K562 (cell line): ENCODE results near the gene DYNC2H1. TPM values are rescaled to one million over a fixed set of nuclear protein-coding genes. Genes with fewer than 3 reads are reported as not detected.
A peak's percentile ranks its signal among the peaks of the same experiment; 100 is the strongest.

Experiments used
- HDAC3 ChIP-seq: fragments of 450-650 bp; IDR thresholded peaks from 2 replicates; pipeline ENCODE4 v1.6.1; 2018; ENCODE audit warnings: borderline replicate concordance, mild to moderate bottlenecking, moderate library complexity; ENCODE audit not compliant: partially characterized antibody
- HEY1 ChIP-seq: fragments of 250-450 bp; sonication (Bioruptor Pico); IDR thresholded peaks from 2 replicates; pipeline ENCODE4 v1.5.0; 2020; ENCODE audit warnings: mild to moderate bottlenecking, moderate library complexity, borderline replicate concordance
- HNRNPL ChIP-seq: fragments of 200-400 bp; formaldehyde crosslinking; IDR thresholded peaks from 2 replicates; pipeline ENCODE4 v1.6.1; 2017; ENCODE audit warnings: low read depth, mild to moderate bottlenecking, low read length
- KLF6 ChIP-seq: fragments of 250-450 bp; sonication (Bioruptor Pico); IDR thresholded peaks from 2 replicates; pipeline ENCODE4 v1.4.0; 2020; ENCODE audit warnings: mild to moderate bottlenecking, moderate library complexity, borderline replicate concordance
- MED1 ChIP-seq: sonication (generic); formaldehyde crosslinking; IDR thresholded peaks from 2 replicates; pipeline ENCODE4 v1.8.1; 2023; ENCODE audit warnings: missing genetic modification reagents, borderline replicate concordance
- NR2C1 ChIP-seq, 2 experiments: fragments of 450-650 bp; IDR thresholded peaks; 2 replicates each; pipeline ENCODE4 v1.6.1; 2017; ENCODE audit warnings: mild to moderate bottlenecking in 2 of 2, antibody characterized with exemption in 1 of 2, inconsistent platforms in 1 of 2, missing compliant biosample characterization in 1 of 2, missing genetic modification characterization in 1 of 2
- PML ChIP-seq: IDR thresholded peaks from 2 replicates; pipeline ENCODE4 v1.6.1; 2012; ENCODE audit warnings: low read length, inconsistent platforms
- POLR2H ChIP-seq: IDR thresholded peaks from 2 replicates; pipeline ENCODE4 v1.6.1; 2016; ENCODE audit warnings: missing genetic modification characterization, low read depth, mild to moderate bottlenecking, control low read depth, missing compliant biosample characterization, moderate library complexity
- POLR3A ChIP-seq: IDR thresholded peaks from 2 replicates; pipeline ENCODE4 v1.6.1; 2011; ENCODE audit warnings: borderline replicate concordance, mild to moderate bottlenecking, moderate library complexity; ENCODE audit not compliant: insufficient read length, insufficient read depth; ENCODE audit errors: extremely low read depth
- RBFOX2 ChIP-seq: fragments of 200-400 bp; formaldehyde crosslinking; IDR thresholded peaks from 2 replicates; pipeline ENCODE4 v1.6.1; 2017; ENCODE audit warnings: low read depth, mild to moderate bottlenecking, low read length, moderate library complexity
- RFX5 ChIP-seq: IDR thresholded peaks from 2 replicates; pipeline ENCODE4 v1.6.1; 2011; ENCODE audit warnings: low read depth, mild to moderate bottlenecking, improper control_type of control experiment, low read length
- SRSF3 ChIP-seq: fragments of 200-400 bp; formaldehyde crosslinking; IDR thresholded peaks from 2 replicates; pipeline ENCODE4 v1.6.1; 2016; ENCODE audit warnings: mild to moderate bottlenecking, low read length, moderate library complexity; ENCODE audit not compliant: insufficient read depth
- ZNF3 ChIP-seq: fragments of 250-450 bp; sonication (Bioruptor Pico); IDR thresholded peaks from 2 replicates; pipeline ENCODE4 v1.5.0; 2021; ENCODE audit warnings: mild to moderate bottlenecking, moderate library complexity
- polyA plus RNA-seq, 8 experiments: library from polyadenylated mRNA; depleted of rRNA in 4 of 8; stranded (reverse) in 5 of 8; unstranded in 3 of 8; fragments of >200 nt; fragmentation: Nextera tagmentation in 2 of 8; fragmentation: Illumina TruSeq in 1 of 8; extraction: Ambion mirVana in 2 of 8; extraction: Trizol in 1 of 8; gene quantifications; 2 replicates each; pipeline versions ENCODE4 v1.2.1 to v1.2.3, GENCODE V29; 2011 to 2014; ENCODE audit warnings: inconsistent platforms in 1 of 8, missing spikeins in 1 of 8
- total RNA-seq, 7 experiments: library from RNA; depleted of rRNA in 6 of 7; stranded (reverse); fragments of >200 nt in 6 of 7; fragmentation: Illumina TruSeq in 2 of 7; extraction: Trizol in 2 of 7; gene quantifications; 2 replicates each; pipeline versions ENCODE4 v1.2.1 to v1.2.3, GENCODE V29; 2011 to 2021; ENCODE audit warnings: low replicate concordance in 1 of 7
- TF ChIP-seq, protein P1 (sequence below): fragments of 450-650 bp; IDR thresholded peaks from one replicate; pipeline ENCODE4 v1.6.1; 2018; ENCODE audit warnings: mild to moderate bottlenecking, moderate library complexity; ENCODE audit not compliant: partially characterized antibody
- TF ChIP-seq, protein P2 (sequence below): fragments of 250-450 bp; sonication (Bioruptor Pico); IDR thresholded peaks from 2 replicates; pipeline ENCODE4 v1.5.0; 2021
- TF ChIP-seq, protein P3 (sequence below), 2 experiments: fragments of 450-650 bp; IDR thresholded peaks; 2 replicates each; pipeline ENCODE4 v1.6.1; 2016; ENCODE audit warnings: mild to moderate bottlenecking in 2 of 2, borderline replicate concordance in 1 of 2, low read depth in 1 of 2, moderate library complexity in 1 of 2

The DYNC2H1 gene
- total and polyA plus RNA-seq, 9 of the 15 experiments (the other 6 are each of a cell fraction or from before 2014, with no cell fraction given): 0.08 to 0.64 (median 0.20) TPM

DNA sequence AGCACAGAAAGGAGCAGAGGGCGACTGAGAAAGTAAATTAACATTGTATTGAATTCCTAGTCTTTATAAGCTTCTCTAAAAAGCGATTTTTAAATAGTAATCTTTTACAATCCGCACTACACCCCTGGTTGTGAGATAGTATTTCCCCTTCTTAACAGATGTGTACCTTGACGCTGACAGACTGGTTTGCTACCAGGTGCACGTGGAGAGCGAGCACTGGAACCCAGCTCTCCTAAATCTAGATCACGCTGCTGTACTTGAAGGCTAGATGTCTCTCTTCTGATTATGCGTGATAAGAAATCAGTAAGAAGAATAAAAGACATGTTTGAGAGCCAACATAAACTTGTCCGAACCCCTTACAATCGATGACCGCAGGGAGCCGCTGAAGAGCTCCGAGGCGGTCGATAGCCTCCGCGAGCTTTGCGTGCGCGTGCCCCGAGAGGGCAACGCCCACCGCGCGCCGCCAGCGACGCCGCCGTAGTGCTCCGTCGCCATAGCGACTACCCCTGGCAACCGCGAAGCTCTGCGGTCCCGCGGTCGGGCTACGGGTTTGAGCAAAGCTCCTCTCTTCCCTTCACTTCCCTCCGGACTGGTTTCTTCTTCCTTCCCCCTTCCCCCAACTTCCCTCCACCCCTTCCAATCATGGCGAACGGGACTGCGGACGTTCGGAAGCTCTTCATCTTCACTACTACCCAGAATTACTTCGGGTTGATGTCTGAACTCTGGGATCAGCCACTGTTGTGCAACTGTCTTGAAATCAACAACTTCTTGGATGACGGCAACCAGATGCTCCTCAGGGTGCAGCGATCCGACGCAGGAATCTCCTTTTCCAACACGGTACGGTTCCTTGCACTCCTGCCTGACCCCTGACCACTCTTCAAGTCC lies at the start of gene DYNC2H1 (continued):
- no peak for TF ChIP-seq KLF6 (CRISPR knock-in tag)
- TF ChIP-seq POLR2H (tag): 0 out of 2 replicates have a peak, but pooled peaks have one; percentile 26
- TF ChIP-seq HNRNPL: no peak
- TF ChIP-seq, protein P1, sequence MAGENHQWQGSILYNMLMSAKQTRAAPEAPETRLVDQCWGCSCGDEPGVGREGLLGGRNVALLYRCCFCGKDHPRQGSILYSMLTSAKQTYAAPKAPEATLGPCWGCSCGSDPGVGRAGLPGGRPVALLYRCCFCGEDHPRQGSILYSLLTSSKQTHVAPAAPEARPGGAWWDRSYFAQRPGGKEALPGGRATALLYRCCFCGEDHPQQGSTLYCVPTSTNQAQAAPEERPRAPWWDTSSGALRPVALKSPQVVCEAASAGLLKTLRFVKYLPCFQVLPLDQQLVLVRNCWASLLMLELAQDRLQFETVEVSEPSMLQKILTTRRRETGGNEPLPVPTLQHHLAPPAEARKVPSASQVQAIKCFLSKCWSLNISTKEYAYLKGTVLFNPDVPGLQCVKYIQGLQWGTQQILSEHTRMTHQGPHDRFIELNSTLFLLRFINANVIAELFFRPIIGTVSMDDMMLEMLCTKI: no peak
- TF ChIP-seq MED1 (CRISPR knock-in tag): no peak
- no peak for TF ChIP-seq HEY1 (CRISPR knock-in tag)
- TF ChIP-seq, protein P2, sequence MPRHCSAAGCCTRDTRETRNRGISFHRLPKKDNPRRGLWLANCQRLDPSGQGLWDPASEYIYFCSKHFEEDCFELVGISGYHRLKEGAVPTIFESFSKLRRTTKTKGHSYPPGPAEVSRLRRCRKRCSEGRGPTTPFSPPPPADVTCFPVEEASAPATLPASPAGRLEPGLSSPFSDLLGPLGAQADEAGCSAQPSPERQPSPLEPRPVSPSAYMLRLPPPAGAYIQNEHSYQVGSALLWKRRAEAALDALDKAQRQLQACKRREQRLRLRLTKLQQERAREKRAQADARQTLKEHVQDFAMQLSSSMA (CRISPR knock-in tag): no peak
- no peak for TF ChIP-seq POLR3A
- no peak for TF ChIP-seq HDAC3
- TF ChIP-seq, protein P3, sequence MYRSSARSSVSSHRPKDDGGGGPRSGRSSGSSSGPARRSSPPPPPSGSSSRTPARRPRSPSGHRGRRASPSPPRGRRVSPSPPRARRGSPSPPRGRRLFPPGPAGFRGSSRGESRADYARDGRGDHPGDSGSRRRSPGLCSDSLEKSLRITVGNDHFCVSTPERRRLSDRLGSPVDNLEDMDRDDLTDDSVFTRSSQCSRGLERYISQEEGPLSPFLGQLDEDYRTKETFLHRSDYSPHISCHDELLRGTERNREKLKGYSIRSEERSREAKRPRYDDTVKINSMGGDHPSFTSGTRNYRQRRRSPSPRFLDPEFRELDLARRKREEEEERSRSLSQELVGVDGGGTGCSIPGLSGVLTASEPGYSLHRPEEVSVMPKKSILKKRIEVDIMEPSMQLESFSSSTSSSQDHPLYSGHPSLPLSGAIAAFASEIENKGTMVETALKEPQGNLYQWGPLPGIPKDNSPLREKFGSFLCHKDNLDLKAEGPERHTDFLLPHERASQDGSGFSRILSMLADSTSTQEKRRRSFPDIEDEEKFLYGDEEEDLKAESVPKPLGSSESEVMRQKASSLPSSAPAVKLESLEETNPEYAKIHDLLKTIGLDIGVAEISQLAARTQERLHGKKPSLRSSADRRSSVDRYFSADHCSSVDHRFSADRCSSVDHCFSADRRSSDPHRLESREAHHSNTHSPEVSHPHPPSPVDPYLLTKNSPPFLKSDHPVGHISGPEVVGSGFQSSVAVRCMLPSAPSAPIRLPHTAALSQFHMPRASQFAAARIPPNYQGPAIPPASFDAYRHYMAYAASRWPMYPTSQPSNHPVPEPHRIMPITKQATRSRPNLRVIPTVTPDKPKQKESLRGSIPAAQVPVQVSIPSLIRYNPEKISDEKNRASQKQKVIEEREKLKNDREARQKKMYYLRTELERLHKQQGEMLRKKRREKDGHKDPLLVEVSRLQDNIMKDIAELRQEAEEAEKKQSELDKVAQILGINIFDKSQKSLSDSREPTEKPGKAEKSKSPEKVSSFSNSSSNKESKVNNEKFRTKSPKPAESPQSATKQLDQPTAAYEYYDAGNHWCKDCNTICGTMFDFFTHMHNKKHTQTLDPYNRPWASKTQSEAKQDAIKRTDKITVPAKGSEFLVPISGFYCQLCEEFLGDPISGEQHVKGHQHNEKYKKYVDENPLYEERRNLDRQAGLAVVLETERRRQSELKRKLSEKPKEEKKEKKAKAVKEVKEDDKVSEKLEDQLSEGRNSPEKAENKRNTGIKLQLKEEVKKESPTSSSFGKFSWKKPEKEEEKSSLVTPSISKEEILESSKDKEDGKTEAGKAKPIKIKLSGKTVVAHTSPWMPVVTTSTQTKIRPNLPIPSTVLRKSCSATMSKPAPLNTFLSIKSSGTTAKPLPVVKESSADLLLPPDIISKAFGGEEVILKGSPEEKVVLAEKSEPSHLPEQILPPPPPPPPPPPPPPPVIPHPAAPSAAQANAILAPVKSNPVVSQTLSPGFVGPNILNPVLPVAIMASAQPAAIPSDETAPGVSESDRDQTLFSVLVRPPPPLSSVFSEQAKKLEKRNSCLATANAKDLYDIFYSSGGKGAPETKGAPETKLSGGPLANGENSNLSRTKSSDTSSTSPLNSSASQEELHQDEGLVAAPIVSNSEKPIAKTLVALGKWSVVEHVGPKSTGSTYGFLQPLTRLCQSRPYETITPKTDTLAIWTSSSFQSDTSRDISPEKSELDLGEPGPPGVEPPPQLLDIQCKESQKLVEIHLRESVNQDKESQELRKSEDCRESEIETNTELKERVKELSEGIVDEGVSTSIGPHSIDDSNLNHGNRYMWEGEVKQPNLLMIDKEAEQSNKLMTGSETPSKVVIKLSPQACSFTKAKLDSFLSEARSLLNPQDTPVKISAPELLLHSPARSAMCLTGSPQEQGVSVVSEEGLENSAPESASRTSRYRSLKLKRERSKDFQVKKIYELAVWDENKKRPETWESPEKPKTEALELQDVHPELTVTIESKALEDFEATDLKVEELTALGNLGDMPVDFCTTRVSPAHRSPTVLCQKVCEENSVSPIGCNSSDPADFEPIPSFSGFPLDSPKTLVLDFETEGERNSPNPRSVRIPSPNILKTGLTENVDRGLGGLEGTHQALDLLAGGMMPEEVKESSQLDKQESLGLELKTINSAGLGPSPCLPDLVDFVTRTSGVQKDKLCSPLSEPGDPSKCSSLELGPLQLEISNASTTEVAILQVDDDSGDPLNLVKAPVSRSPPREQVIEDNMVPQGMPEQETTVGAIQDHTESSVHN (IDR thresholded peaks at IDR 0.05; ENCODE audit: borderline replicate concordance in 1 of 2, low read depth in 1 of 2): no peak
- no peak for TF ChIP-seq PML
- peak; percentile 61 for TF ChIP-seq RBFOX2
- no peak for TF ChIP-seq NR2C1 (IDR thresholded peaks at IDR 0.05)
- TF ChIP-seq NR2C1 (tag; IDR thresholded peaks at IDR 0.05): no peak
- no peak for TF ChIP-seq RFX5
- TF ChIP-seq ZNF3: no peak
- TF ChIP-seq SRSF3: no peak
